ENCODE measurements around the gene PUS10.
"Not testable (repeated sequence)": the region's sequence is repeated elsewhere in the genome, so short reads cannot be mapped to it uniquely, and the experiment has no call there.

The PUS10 gene

DNA sequence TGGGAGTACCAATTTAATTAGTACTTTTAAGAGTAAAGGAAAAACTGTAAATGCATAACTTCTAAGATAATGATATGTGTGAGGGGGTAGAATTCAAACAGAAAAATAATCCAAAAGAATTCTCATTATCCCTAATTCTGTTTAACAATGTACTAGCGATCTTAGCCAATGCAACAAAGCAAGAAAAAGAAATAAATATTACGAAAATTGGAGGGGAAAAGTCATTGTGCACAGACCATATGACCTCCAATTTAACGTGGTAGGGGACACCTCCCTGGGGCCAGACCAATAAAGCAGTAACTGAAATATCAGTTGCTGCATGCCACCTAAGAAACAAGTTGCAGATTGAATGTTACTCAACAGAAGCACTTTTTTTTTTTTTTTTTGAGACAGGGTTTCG is 26.4 kb downstream of the PUS10 start:
- H3K4me3 ChIP-seq (ENCODE audit: insufficient read length, low read depth) = no peak overlapping the region
- TF ChIP-seq SUZ12 (IDR thresholded peaks at IDR 0.05; ENCODE audit: extremely low read depth, insufficient read depth, insufficient read length) (no peak), ZNF274 (IDR thresholded peaks at IDR 0.05; ENCODE audit: low read depth, low read length) (no peak), YY1 (IDR thresholded peaks at IDR 0.05; ENCODE audit: insufficient read depth, insufficient read length) (no peak)
- no peaks in the 10 kb centered on the region for H3K36me3 ChIP-seq (ENCODE audit: insufficient read depth, insufficient read length, low read length)
- no peaks in the 10 kb centered on the region for H3K4me1 ChIP-seq (ENCODE audit: insufficient read depth, insufficient read length)
- DNase-seq (ENCODE audit: low read depth, low spot score) = no peak
- H3K9me3 ChIP-seq (ENCODE audit: insufficient read depth, low read length) = peaks cover 24% of the 10 kb centered on the region
- no peak overlapping the region for H3K9ac ChIP-seq (ENCODE audit: insufficient read length, low read depth)
- no peaks in the 10 kb centered on the region for H3K27me3 ChIP-seq (ENCODE audit: insufficient read depth, insufficient read length)

GRCh38 chr2:60989259-60989658 is 28.8 kb downstream of the PUS10 start:
- no peak for DNase-seq (ENCODE audit: low read depth, low spot score)
- no peaks in the 10 kb centered on the region for H3K36me3 ChIP-seq (ENCODE audit: insufficient read depth, insufficient read length, low read length)
- H3K9ac ChIP-seq (ENCODE audit: insufficient read length, low read depth) = no peak overlapping the region
- peaks cover 24% of the 10 kb centered on the region for H3K9me3 ChIP-seq (ENCODE audit: insufficient read depth, low read length)
- no peaks in the 10 kb centered on the region for H3K27me3 ChIP-seq (ENCODE audit: insufficient read depth, insufficient read length)
- no peak overlapping the region for H3K4me3 ChIP-seq (ENCODE audit: insufficient read length, low read depth)
- no peak for TF ChIP-seq YY1 (IDR thresholded peaks at IDR 0.05; ENCODE audit: insufficient read depth, insufficient read length)
- no peak for TF ChIP-seq SUZ12 (IDR thresholded peaks at IDR 0.05; ENCODE audit: extremely low read depth, insufficient read depth, insufficient read length)
- TF ChIP-seq ZNF274 (IDR thresholded peaks at IDR 0.05; ENCODE audit: low read depth, low read length) = no peak
- H3K4me1 ChIP-seq (ENCODE audit: insufficient read depth, insufficient read length) = no peaks in the 10 kb centered on the region

GRCh38 chr2:60987656-60988055 is 30.4 kb downstream of the PUS10 start:
- not testable (repeated sequence) for H3K36me3 ChIP-seq (ENCODE audit: insufficient read depth, insufficient read length, low read length); H3K4me1 ChIP-seq (ENCODE audit: insufficient read depth, insufficient read length); H3K4me3 ChIP-seq (ENCODE audit: insufficient read length, low read depth); H3K9ac ChIP-seq (ENCODE audit: insufficient read length, low read depth); DNase-seq (ENCODE audit: low read depth, low spot score); H3K27me3 ChIP-seq (ENCODE audit: insufficient read depth, insufficient read length)
- peaks cover 18% of the 10 kb centered on the region for H3K9me3 ChIP-seq (ENCODE audit: insufficient read depth, low read length)

DNA sequence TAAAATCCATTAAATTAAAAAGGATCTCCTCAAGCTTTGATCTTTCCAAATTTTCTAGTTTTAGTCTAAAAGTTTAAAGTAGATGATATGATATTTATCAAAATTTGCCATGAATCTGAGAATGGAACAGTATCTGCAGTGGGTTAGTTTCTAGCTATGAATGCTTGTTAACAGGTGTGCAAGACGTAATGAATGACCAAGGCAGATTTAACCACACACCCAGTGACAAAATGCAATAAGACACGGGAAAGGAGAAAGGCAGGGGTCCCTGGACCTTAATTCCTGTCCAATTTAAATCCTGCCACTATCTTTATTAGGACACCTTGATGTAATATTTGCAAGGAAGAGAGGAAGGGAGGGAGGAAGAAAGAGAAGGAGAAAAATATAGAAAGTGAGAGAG is 31.0 kb downstream of the PUS10 start:
- Histone ChIP-seq H3K27me3 (ENCODE audit: insufficient read depth, insufficient read length) (no peaks in the 10 kb centered on the region), H3K9me3 (ENCODE audit: insufficient read depth, low read length) (peaks cover 12% of the 10 kb centered on the region), H3K36me3 (ENCODE audit: insufficient read depth, insufficient read length, low read length) (no peaks in the 10 kb centered on the region), H3K9ac (ENCODE audit: insufficient read length, low read depth) (no peak overlapping the region), H3K4me1 (ENCODE audit: insufficient read depth, insufficient read length) (no peaks in the 10 kb centered on the region), H3K4me3 (ENCODE audit: insufficient read length, low read depth) (no peak overlapping the region)
- DNase-seq (ENCODE audit: low read depth, low spot score) = no peak
- TF ChIP-seq SUZ12 (IDR thresholded peaks at IDR 0.05; ENCODE audit: extremely low read depth, insufficient read depth, insufficient read length) = no peak
- no peak for TF ChIP-seq YY1 (IDR thresholded peaks at IDR 0.05; ENCODE audit: insufficient read depth, insufficient read length)
- TF ChIP-seq ZNF274 (IDR thresholded peaks at IDR 0.05; ENCODE audit: low read depth, low read length) = no peak

- Histone ChIP-seq H3K9ac (ENCODE audit: insufficient read length, low read depth) (no peak overlapping the region), H3K27me3 (ENCODE audit: insufficient read depth, insufficient read length) (no peaks in the 10 kb centered on the region), H3K36me3 (ENCODE audit: insufficient read depth, insufficient read length, low read length) (no peaks in the 10 kb centered on the region), H3K9me3 (ENCODE audit: insufficient read depth, low read length) (no peaks in the 10 kb centered on the region), H3K4me1 (ENCODE audit: insufficient read depth, insufficient read length) (no peaks in the 10 kb centered on the region), H3K4me3 (ENCODE audit: insufficient read length, low read depth) (no peak overlapping the region)
- no peak for DNase-seq (ENCODE audit: low read depth, low spot score)
- TF ChIP-seq SUZ12 (IDR thresholded peaks at IDR 0.05; ENCODE audit: extremely low read depth, insufficient read depth, insufficient read length) (no peak), YY1 (IDR thresholded peaks at IDR 0.05; ENCODE audit: insufficient read depth, insufficient read length) (no peak), ZNF274 (IDR thresholded peaks at IDR 0.05; ENCODE audit: low read depth, low read length) (no peak)
Measured at GRCh38 chr2:60984720-60985119, 33.3 kb downstream of the PUS10 start.

GRCh38 chr2:60982066-60982465 is 36.0 kb downstream of the PUS10 start:
- DNase-seq (ENCODE audit: low read depth, low spot score); H3K27me3 ChIP-seq (ENCODE audit: insufficient read depth, insufficient read length); H3K9me3 ChIP-seq (ENCODE audit: insufficient read depth, low read length); H3K36me3 ChIP-seq (ENCODE audit: insufficient read depth, insufficient read length, low read length); H3K4me3 ChIP-seq (ENCODE audit: insufficient read length, low read depth); H3K9ac ChIP-seq (ENCODE audit: insufficient read length, low read depth); H3K4me1 ChIP-seq (ENCODE audit: insufficient read depth, insufficient read length): not testable (repeated sequence)

DNA sequence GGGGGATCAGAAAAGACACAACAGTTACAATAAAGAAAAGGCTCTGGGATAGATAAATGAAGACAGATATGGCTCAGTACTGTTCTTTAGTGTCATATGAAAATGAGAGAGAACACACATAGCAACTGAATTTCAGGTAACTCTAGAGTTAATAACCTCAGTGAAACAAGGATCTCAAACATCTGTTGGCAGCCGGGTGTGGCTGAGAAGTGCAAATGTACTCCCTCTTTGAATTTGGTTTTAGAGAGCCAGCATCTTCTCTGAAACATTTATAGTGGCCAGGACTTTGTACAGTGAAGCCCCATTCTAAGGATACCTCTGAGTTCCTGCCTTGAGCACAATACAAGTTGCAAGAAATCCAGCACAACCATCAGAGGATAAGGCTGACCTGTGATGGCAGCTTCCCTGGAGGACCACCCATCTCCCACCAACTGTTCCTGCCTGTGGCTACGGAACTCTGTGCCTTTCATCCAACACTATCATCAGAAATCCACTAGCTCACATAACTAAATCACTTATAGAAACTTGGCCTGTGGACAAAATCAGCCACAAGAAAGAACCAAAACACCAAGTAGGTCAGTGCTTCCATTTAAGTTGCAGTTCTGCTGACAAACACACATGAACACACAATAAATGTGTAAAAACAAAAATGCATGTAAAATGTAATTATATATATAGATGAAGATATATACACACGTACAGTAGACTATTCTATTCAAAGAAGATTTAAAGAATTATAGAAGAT is 37.8 kb downstream of the PUS10 start:
- no peak overlapping the region for H3K4me3 ChIP-seq (ENCODE audit: insufficient read length, low read depth)
- H3K9ac ChIP-seq (ENCODE audit: insufficient read length, low read depth) = no peak overlapping the region
- H3K4me1 ChIP-seq (ENCODE audit: insufficient read depth, insufficient read length) = no peaks in the 10 kb centered on the region

GRCh38 chr2:60979231-60979630 is 38.8 kb downstream of the PUS10 start:
- Histone ChIP-seq H3K9ac (ENCODE audit: insufficient read length, low read depth) (no peak overlapping the region), H3K9me3 (ENCODE audit: insufficient read depth, low read length) (no peaks in the 10 kb centered on the region), H3K4me1 (ENCODE audit: insufficient read depth, insufficient read length) (no peaks in the 10 kb centered on the region), H3K4me3 (ENCODE audit: insufficient read length, low read depth) (no peak overlapping the region), H3K36me3 (ENCODE audit: insufficient read depth, insufficient read length, low read length) (no peaks in the 10 kb centered on the region), H3K27me3 (ENCODE audit: insufficient read depth, insufficient read length) (no peaks in the 10 kb centered on the region)
- DNase-seq (ENCODE audit: low read depth, low spot score) = no peak
- TF ChIP-seq SUZ12 (IDR thresholded peaks at IDR 0.05; ENCODE audit: extremely low read depth, insufficient read depth, insufficient read length) (no peak), YY1 (IDR thresholded peaks at IDR 0.05; ENCODE audit: insufficient read depth, insufficient read length) (no peak), ZNF274 (IDR thresholded peaks at IDR 0.05; ENCODE audit: low read depth, low read length) (no peak)

More for the DNA sequence above, 37.8 kb downstream of the PUS10 start:
- Histone ChIP-seq H3K27me3 (ENCODE audit: insufficient read depth, insufficient read length) (no peaks in the 10 kb centered on the region), H3K9me3 (ENCODE audit: insufficient read depth, low read length) (no peaks in the 10 kb centered on the region), H3K36me3 (ENCODE audit: insufficient read depth, insufficient read length, low read length) (no peaks in the 10 kb centered on the region)
- DNase-seq (ENCODE audit: low read depth, low spot score) = no peak
- no peak for TF ChIP-seq SUZ12 (IDR thresholded peaks at IDR 0.05; ENCODE audit: extremely low read depth, insufficient read depth, insufficient read length)
- no peak for TF ChIP-seq ZNF274 (IDR thresholded peaks at IDR 0.05; ENCODE audit: low read depth, low read length)
- no peak for TF ChIP-seq YY1 (IDR thresholded peaks at IDR 0.05; ENCODE audit: insufficient read depth, insufficient read length)

Measured in NT2/D1 (cell line).